ENCODE results near the gene S1PR4. TPM values are rescaled to one million over a fixed set of nuclear protein-coding genes. Genes with fewer than 3 reads are reported as not detected.

The S1PR4 gene
- total and polyA plus RNA-seq, 9 donors: 0.20 to 1.1 (median 0.50) TPM; not detected in 2

DNA sequence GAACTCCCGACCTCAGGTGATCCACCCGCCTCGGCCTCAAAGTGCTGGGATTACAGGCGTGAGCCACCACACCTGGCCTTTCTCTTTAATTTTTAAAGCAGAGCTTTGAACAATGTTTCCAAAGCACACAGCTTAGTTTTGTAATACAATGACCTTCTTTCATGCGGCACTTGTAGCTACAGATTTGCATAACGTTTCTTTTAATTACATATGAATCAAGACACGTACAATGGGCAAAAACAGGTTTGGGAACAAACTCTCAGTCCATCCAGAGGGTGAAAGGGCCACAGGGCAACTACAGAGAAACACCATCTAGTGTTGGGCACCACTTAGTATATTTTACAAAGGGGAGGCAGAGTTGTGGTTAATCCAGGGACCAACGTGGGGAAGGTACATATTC, 19.0 kb upstream of the S1PR4 start:
- Histone ChIP-seq H3K27me3 (no peaks in the 10 kb centered on the region), H3K4me1 (ENCODE audit: insufficient read depth) (peaks cover 2% of the 10 kb centered on the region), H3K27ac (no peak overlapping the region), H3K36me3 (no peaks in the 10 kb centered on the region), H3K4me3 (no peak overlapping the region), H3K9me3 (no peaks in the 10 kb centered on the region)
- no peak for TF ChIP-seq POLR2A (IDR thresholded peaks at IDR 0.05)
- TF ChIP-seq EP300 (IDR thresholded peaks at IDR 0.05): no peak
- TF ChIP-seq, protein P1, sequence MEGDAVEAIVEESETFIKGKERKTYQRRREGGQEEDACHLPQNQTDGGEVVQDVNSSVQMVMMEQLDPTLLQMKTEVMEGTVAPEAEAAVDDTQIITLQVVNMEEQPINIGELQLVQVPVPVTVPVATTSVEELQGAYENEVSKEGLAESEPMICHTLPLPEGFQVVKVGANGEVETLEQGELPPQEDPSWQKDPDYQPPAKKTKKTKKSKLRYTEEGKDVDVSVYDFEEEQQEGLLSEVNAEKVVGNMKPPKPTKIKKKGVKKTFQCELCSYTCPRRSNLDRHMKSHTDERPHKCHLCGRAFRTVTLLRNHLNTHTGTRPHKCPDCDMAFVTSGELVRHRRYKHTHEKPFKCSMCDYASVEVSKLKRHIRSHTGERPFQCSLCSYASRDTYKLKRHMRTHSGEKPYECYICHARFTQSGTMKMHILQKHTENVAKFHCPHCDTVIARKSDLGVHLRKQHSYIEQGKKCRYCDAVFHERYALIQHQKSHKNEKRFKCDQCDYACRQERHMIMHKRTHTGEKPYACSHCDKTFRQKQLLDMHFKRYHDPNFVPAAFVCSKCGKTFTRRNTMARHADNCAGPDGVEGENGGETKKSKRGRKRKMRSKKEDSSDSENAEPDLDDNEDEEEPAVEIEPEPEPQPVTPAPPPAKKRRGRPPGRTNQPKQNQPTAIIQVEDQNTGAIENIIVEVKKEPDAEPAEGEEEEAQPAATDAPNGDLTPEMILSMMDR (IDR thresholded peaks at IDR 0.05): no peak
- intact Hi-C loops (cut with DNase I): loop anchor here in 1 of 4 donors (10.0 kb wide), 1 partner anchor 205 kb away; no protein-coding TSS in a partner anchor
- DNase-seq: no peak
- 69 to 75% (median 70%) methylated on average over 8 of the region's 8 CpGs for WGBS, 3 donors

DNA sequence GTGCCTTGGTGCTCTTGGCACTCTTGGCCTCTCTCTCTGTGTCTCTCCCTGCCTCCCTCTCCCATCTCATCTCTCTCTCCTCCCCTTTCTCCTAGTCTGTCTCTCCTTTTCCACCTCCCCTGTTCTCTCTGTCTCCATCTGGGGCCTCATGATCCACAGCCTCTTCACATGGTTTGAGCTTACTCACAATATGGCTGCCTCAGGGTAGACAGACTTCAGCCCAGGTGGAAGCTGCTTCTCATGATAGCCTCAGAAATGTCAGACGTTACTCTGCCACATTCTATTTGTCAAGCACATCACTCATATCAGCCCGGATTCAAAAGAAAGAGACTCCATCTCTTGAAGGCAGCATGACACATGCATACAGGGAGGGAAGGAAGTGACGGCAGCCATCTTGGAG, 18.4 kb upstream of the S1PR4 start:
- Histone ChIP-seq H3K36me3 (no peaks in the 10 kb centered on the region), H3K27ac (no peak overlapping the region), H3K4me3 (no peak overlapping the region), H3K9me3 (no peaks in the 10 kb centered on the region), H3K27me3 (no peaks in the 10 kb centered on the region), H3K4me1 (ENCODE audit: insufficient read depth) (peaks cover 2% of the 10 kb centered on the region)
- no peak for DNase-seq
- TF ChIP-seq, protein P1 (IDR thresholded peaks at IDR 0.05): no peak
- TF ChIP-seq POLR2A (IDR thresholded peaks at IDR 0.05) (no peak), EP300 (IDR thresholded peaks at IDR 0.05) (no peak)
- intact Hi-C loops (cut with DNase I): loop anchor here in 3 of 4 donors (5.0 kb wide), 3 partner anchors 83 to 203 kb away; no protein-coding TSS in a partner anchor
- 71 to 87% (median 83%) methylated on average over 3 of the region's 3 CpGs for WGBS, 3 donors

DNA sequence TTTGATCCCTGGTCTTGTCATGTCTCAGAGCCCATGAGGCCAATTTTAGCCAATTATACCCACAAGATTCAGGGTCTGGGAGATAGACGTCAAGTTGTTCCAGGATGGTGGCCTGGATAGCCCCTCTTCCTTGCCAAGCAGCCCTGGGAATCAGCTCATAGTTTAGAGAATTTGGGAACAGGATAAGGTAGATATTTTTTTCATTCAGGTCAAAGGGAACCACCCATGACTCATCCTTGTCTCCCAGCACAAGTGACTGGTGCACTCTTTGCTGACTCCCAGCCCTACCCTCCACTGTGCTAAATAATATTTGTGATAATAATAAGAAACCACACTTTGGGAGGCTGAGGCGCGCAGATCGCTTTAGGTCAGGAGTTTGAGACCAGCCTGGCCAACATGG, 17.1 kb upstream of the S1PR4 start:
- Histone ChIP-seq H3K27me3 (no peaks in the 10 kb centered on the region), H3K4me1 (ENCODE audit: insufficient read depth) (peaks cover 2% of the 10 kb centered on the region), H3K4me3 (no peak overlapping the region), H3K27ac (no peak overlapping the region), H3K9me3 (no peaks in the 10 kb centered on the region), H3K36me3 (no peaks in the 10 kb centered on the region)
- no peak for DNase-seq
- WGBS, 3 donors: 83 to 87% (median 85%) methylated on average over 4 of the region's 4 CpGs
- TF ChIP-seq POLR2A (IDR thresholded peaks at IDR 0.05): no peak
- no peak for TF ChIP-seq EP300 (IDR thresholded peaks at IDR 0.05)
- TF ChIP-seq, protein P1 (IDR thresholded peaks at IDR 0.05): no peak
- intact Hi-C loops (cut with DNase I): loop anchor here in 3 of 4 donors (5.0 kb wide), 3 partner anchors 84 to 204 kb away; no protein-coding TSS in a partner anchor

DNA sequence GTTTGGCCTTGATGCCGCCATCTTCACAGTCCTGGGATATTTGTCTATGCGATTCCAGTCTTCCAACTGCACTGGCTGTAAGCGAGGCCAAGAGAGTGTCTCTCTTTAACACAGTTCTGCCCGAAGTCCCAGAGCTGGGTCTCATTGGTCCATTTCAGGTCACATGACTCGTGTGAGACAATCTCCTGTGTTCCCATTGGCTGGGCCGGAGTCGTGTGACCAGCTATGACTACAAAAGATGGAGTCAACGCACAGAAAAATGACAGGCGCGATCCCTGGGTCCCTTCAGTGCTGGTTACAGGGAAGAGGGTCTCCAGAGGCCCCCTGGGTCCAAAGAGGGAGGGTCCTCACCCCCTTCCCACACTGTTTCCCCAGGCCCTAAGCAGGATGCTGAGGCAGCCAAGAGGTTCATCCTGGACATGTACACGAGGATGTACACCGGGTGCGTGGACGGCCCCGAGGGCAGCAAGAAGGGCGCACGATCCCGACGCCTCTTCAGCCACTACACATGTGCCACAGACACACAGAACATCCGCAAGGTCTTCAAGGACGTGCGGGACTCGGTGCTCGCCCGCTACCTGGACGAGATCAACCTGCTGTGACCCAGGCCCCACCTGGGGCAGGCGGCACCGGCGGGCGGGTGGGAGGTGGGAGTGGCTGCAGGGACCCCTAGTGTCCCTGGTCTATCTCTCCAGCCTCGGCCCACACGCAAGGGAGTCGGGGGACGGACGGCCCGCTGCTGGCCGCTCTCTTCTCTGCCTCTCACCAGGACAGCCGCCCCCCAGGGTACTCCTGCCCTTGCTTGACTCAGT, 15.9 kb upstream of the S1PR4 start:
- no peak overlapping the region for H3K27ac ChIP-seq
- peaks cover 2% of the 10 kb centered on the region for H3K4me1 ChIP-seq (ENCODE audit: insufficient read depth)
- 48 to 61% (median 50%) methylated on average over 38 of the region's 38 CpGs for WGBS, 3 donors
- TF ChIP-seq POLR2A (IDR thresholded peaks at IDR 0.05): no peak
- TF ChIP-seq, protein P1 (IDR thresholded peaks at IDR 0.05): no peak
- no peaks in the 10 kb centered on the region for H3K9me3 ChIP-seq
- intact Hi-C loops (cut with DNase I): loop anchor here in 3 of 4 donors (1.0 to 5.0 kb wide), 4 partner anchors 85 to 205 kb away; no protein-coding TSS in a partner anchor
- no peak overlapping the region for H3K4me3 ChIP-seq
- no peaks in the 10 kb centered on the region for H3K27me3 ChIP-seq
- no peaks in the 10 kb centered on the region for H3K36me3 ChIP-seq
- DNase-seq: no peak
